SK-N-SH (cell line): ENCODE measurements around the gene TBC1D8. TPM values are rescaled to one million over a fixed set of nuclear protein-coding genes. Genes with fewer than 3 reads are reported as not detected.
A peak's percentile ranks its signal among the peaks of the same experiment; 100 is the strongest.

Experiments used
- CTCF ChIA-PET: fragments of 300-600, 350-600 bp; formaldehyde crosslinking; extraction: SDS; loops from one replicate; lab custom pipeline; 2021; lab: Yijun Ruan, JAX
- POLR2A ChIA-PET: fragments of 350-600 bp; sonication (Branson Sonifier 250); formaldehyde crosslinking; extraction: SDS; loops from one replicate; lab custom pipeline; 2020; ENCODE audit warnings: antibody characterized with exemption, inconsistent platforms; lab: Yijun Ruan, JAX
- DNase-seq: peaks from one replicate; pipeline ENCODE4 v3.0.0; 2012
- H2AFZ ChIP-seq: fragments of 200-600 bp; sonication (generic); 2 replicates; pipeline ENCODE4 v1.8.1; 2016; ENCODE audit warnings: antibody characterized with exemption, mild to moderate bottlenecking, low read depth
- H3F3A ChIP-seq: fragments of 200-600 bp; sonication (generic); replicated peaks from 2 replicates; pipeline ENCODE3; 2016; ENCODE audit warnings: antibody characterized with exemption, mild to moderate bottlenecking; ENCODE audit not compliant: insufficient read depth
- H3K27ac ChIP-seq, 2 experiments: fragments of 200-500 bp in 1 of 2; fragments of 200-600 bp in 1 of 2; sonication (Bioruptor generic) in 1 of 2; sonication (generic), shearing (Covaris generic) in 1 of 2; 2 replicates each; pipeline versions ENCODE4 v1.5.1 to v1.6.1; 2014 to 2016; ENCODE audit warnings: low read depth in 2 of 2, inconsistent platforms in 1 of 2, low read length in 1 of 2, mild to moderate bottlenecking in 1 of 2, mixed read lengths in 1 of 2
- H3K27me3 ChIP-seq: fragments of 200-600 bp; sonication (generic), shearing (Covaris generic); 2 replicates; pipeline ENCODE4 v1.6.1; 2016; ENCODE audit warnings: mixed run types; ENCODE audit not compliant: insufficient read depth
- H3K36me3 ChIP-seq, 2 experiments: fragments of 200-500 bp in 1 of 2; fragments of 200-600 bp in 1 of 2; sonication (Bioruptor generic) in 1 of 2; sonication (generic) in 1 of 2; replicated peaks in 1 of 2; 2 replicates each; pipeline versions ENCODE3 to v1.5.1; 2014 to 2016; ENCODE audit warnings: low read length in 1 of 2, mild to moderate bottlenecking in 1 of 2; ENCODE audit not compliant: insufficient read depth in 2 of 2, control insufficient read depth in 1 of 2
- H3K4me1 ChIP-seq, 2 experiments: fragments of 200-500 bp in 1 of 2; fragments of 200-600 bp in 1 of 2; sonication (Bioruptor generic) in 1 of 2; sonication (generic), shearing (Covaris generic) in 1 of 2; 2 replicates each; pipeline versions ENCODE4 v1.5.1 to v1.6.1; 2014 to 2016; ENCODE audit warnings: low read depth in 1 of 2, low read length in 1 of 2, mixed run types in 1 of 2; ENCODE audit not compliant: insufficient read depth in 2 of 2, control insufficient read depth in 1 of 2
- H3K4me2 ChIP-seq: fragments of 200-600 bp; sonication (generic), shearing (Covaris generic); 2 replicates; pipeline ENCODE4 v1.6.1; 2017; ENCODE audit warnings: mixed run types
- H3K4me3 ChIP-seq, 2 experiments: fragments of 200-500 bp in 1 of 2; fragments of 200-600 bp in 1 of 2; sonication (Bioruptor generic) in 1 of 2; sonication (generic), shearing (Covaris generic) in 1 of 2; 2 replicates each; pipeline versions ENCODE4 v1.5.1 to v1.8.1; 2014 to 2016; ENCODE audit warnings: low read depth in 2 of 2, inconsistent platforms in 1 of 2, low read length in 1 of 2, mild to moderate bottlenecking in 1 of 2, mixed read lengths in 1 of 2, moderate library complexity in 1 of 2
- H3K79me2 ChIP-seq: fragments of 200-600 bp; sonication (generic); 2 replicates; pipeline ENCODE4 v1.8.1; 2017; ENCODE audit warnings: mild to moderate bottlenecking; ENCODE audit not compliant: insufficient read depth
- H3K9ac ChIP-seq: fragments of 200-600 bp; sonication (generic); 2 replicates; pipeline ENCODE4 v1.6.1; 2017; ENCODE audit warnings: mixed run types
- H3K9me2 ChIP-seq: fragments of 200-600 bp; sonication (generic); 2 replicates; pipeline ENCODE4 v1.6.1; 2017; ENCODE audit warnings: mixed run types
- H3K9me3 ChIP-seq: fragments of 200-600 bp; sonication (generic); 2 replicates; pipeline ENCODE4 v1.6.1; 2017; ENCODE audit warnings: mixed run types, mild to moderate bottlenecking, moderate library complexity
- H4K20me1 ChIP-seq: fragments of 200-600 bp; sonication (generic); 2 replicates; pipeline ENCODE4 v1.6.1; 2017; ENCODE audit warnings: mild to moderate bottlenecking, mixed run types; ENCODE audit not compliant: insufficient read depth
- CHD2 ChIP-seq: fragments of 150-350 bp; IDR thresholded peaks from 2 replicates; pipeline ENCODE4 v1.6.1; 2018; ENCODE audit warnings: low read length; ENCODE audit not compliant: partially characterized antibody
- CTCF ChIP-seq: fragments of 200-600 bp; sonication (generic); IDR thresholded peaks from 2 replicates; pipeline ENCODE4 v1.6.1; 2017; ENCODE audit warnings: antibody characterized with exemption, mild to moderate bottlenecking, moderate library complexity
- EZH2phosphoT487 ChIP-seq: fragments of 200-600 bp; sonication (generic); IDR thresholded peaks from 2 replicates; pipeline ENCODE4 v1.6.1; 2017; ENCODE audit warnings: low read depth, mixed run types, mild to moderate bottlenecking, antibody characterized with exemption, moderate library complexity, borderline replicate concordance
- JUND ChIP-seq: IDR thresholded peaks from 2 replicates; pipeline ENCODE4 v1.4.0; 2012
- MAX ChIP-seq: IDR thresholded peaks from 2 replicates; pipeline ENCODE4 v1.4.0; 2012; ENCODE audit warnings: low read depth
- MXI1 ChIP-seq: IDR thresholded peaks from 2 replicates; pipeline ENCODE4 v1.6.1; 2012; ENCODE audit warnings: mild to moderate bottlenecking, low read depth, low read length, improper control_type of control experiment
- NRF1 ChIP-seq: IDR thresholded peaks from 2 replicates; pipeline ENCODE4 v1.6.1; 2012; ENCODE audit warnings: low read depth, mild to moderate bottlenecking, low read length
- POLR2AphosphoS5 ChIP-seq: IDR thresholded peaks from 2 replicates; pipeline ENCODE4 v1.6.1; 2012; ENCODE audit warnings: low read depth, low read length
- RCOR1 ChIP-seq: fragments of 150-350 bp; IDR thresholded peaks from 2 replicates; pipeline ENCODE4 v1.6.1; 2017; ENCODE audit warnings: antibody characterized with exemption, low read length
- RFX5 ChIP-seq: IDR thresholded peaks from 2 replicates; pipeline ENCODE4 v1.6.1; 2012; ENCODE audit warnings: mild to moderate bottlenecking, improper control_type of control experiment, low read length
- RXRA ChIP-seq: IDR thresholded peaks from 2 replicates; pipeline ENCODE4 v1.4.0; 2012; ENCODE audit warnings: low read depth, mild to moderate bottlenecking, borderline replicate concordance
- SIN3A ChIP-seq: IDR thresholded peaks from 2 replicates; pipeline ENCODE4 v1.6.1; 2012; ENCODE audit warnings: low read depth, mild to moderate bottlenecking, low read length, moderate library complexity, borderline replicate concordance
- TCF12 ChIP-seq: IDR thresholded peaks from 2 replicates; pipeline ENCODE4 v1.4.0; 2012
- TEAD4 ChIP-seq: IDR thresholded peaks from 2 replicates; pipeline ENCODE4 v1.4.0; 2012; ENCODE audit warnings: mild to moderate bottlenecking, borderline replicate concordance; ENCODE audit not compliant: insufficient read depth
- YY1 ChIP-seq: IDR thresholded peaks from 2 replicates; pipeline ENCODE4 v1.4.0; 2012; ENCODE audit warnings: low read depth, mild to moderate bottlenecking
- WGBS: methylation state at CpG from one replicate; pipeline ENCODE4 v1.1.6; 2017; ENCODE audit warnings: low lambda C conversion rate; 5-methylcytosine and 5-hydroxymethylcytosine counted together
- polyA plus RNA-seq, 3 experiments: library from polyadenylated mRNA; depleted of rRNA; stranded (reverse); fragments of >200 nt; gene quantifications; 2 replicates each; pipeline ENCODE4 v1.2.3, GENCODE V29; 2012

The TBC1D8 gene
- polyA plus RNA-seq, 1 of the 3 experiments (the other 2 are of a cell fraction): 5.3 TPM

DNA sequence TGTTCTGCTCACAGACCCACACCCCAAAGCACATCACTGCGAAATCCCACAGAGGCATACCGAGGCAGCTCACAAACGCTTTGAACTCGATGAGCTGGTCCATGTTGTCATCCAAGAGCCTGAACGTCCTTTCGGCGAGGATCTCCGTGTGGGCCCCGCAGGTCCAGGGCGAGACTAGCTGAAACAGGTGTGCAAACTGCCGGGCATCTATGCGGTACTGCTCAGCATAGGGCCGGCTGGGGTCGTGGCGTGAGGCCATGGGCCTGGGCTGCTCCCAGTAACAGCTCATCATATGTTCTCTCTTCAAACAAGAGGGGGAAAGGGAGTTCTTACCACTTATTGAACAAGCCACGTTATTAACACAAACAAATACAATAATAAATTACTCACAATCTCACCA, 129.0 kb downstream of the TBC1D8 start:
- peaks cover 13 to 32% of the 10 kb centered on the region in 2 experiments for H3K36me3 ChIP-seq
- no peak overlapping the region for H3K9ac ChIP-seq
- H3K27ac ChIP-seq: no peak overlapping the region
- TF ChIP-seq TCF12 (no peak), RXRA (no peak), EZH2phosphoT487 (no peak), NRF1 (no peak), POLR2AphosphoS5 (no peak), TEAD4 (no peak), CHD2 (no peak), JUND (no peak), MXI1 (no peak), MAX (no peak)
- no peak overlapping the region for H3K4me2 ChIP-seq
- no peak for DNase-seq
- H3K4me1 ChIP-seq: peaks cover 0 to 2% of the 10 kb centered on the region in 2 experiments; a peak in 1 of 4 replicates
- H3K9me2 ChIP-seq: no peaks in the 10 kb centered on the region
- H3K4me3 ChIP-seq: no peak overlapping the region
- WGBS: 91% methylated on average over 7 of the region's 16 CpGs
- no peaks in the 10 kb centered on the region for H3K27me3 ChIP-seq
- H3K9me3 ChIP-seq: no peaks in the 10 kb centered on the region
- ChIA-PET CTCF (interaction anchor here (0.7 to 1.6 kb wide), 6 partner anchors 9 to 365 kb away, joined by 3 to 7 read pairs (median 4); partner anchors contain the start of gene CREG2), POLR2A (no interaction called here)
- H4K20me1 ChIP-seq: no peaks in the 10 kb centered on the region
- no peak overlapping the region for H2AFZ ChIP-seq
- no peaks in the 10 kb centered on the region for H3F3A ChIP-seq
- H3K79me2 ChIP-seq: no peaks in the 10 kb centered on the region

- ChIA-PET CTCF (interaction anchor here (0.7 to 2.4 kb wide), 6 partner anchors 143 to 214 kb away, joined by 3 to 8 read pairs (median 4); no protein-coding TSS in a partner anchor), POLR2A (no interaction called here)
- Histone ChIP-seq H3K27ac (peak overlapping the region in 1 of 2 experiments; percentile 11; a peak in 1 of 4 replicates), H4K20me1 (no peaks in the 10 kb centered on the region), H3K4me2 (no peak overlapping the region), H3K79me2 (no peaks in the 10 kb centered on the region), H3K36me3 (peaks cover 23 to 37% of the 10 kb centered on the region in 2 experiments), H3K27me3 (no peaks in the 10 kb centered on the region), H2AFZ (no peak overlapping the region), H3K9ac (no peak overlapping the region), H3K9me2 (no peaks in the 10 kb centered on the region), H3F3A (peaks cover 5% of the 10 kb centered on the region), H3K4me3 (no peak overlapping the region), H3K4me1 (peaks cover 0 to 2% of the 10 kb centered on the region in 2 experiments; a peak in 1 of 4 replicates), H3K9me3 (no peaks in the 10 kb centered on the region)
- TF ChIP-seq RCOR1: no peak
- TF ChIP-seq SIN3A: no peak
- TF ChIP-seq YY1: no peak
- no peak for TF ChIP-seq RFX5
- TF ChIP-seq CTCF: no peak
- DNase-seq: no peak
- WGBS: 65% methylated on average over 8 of the region's 8 CpGs
These were observed 132.2 kb downstream of the TBC1D8 start for GRCh38 chr2:101018934-101019333.
